ENCODE measurements around the gene GPC5.

Gene GPC5

DNA sequence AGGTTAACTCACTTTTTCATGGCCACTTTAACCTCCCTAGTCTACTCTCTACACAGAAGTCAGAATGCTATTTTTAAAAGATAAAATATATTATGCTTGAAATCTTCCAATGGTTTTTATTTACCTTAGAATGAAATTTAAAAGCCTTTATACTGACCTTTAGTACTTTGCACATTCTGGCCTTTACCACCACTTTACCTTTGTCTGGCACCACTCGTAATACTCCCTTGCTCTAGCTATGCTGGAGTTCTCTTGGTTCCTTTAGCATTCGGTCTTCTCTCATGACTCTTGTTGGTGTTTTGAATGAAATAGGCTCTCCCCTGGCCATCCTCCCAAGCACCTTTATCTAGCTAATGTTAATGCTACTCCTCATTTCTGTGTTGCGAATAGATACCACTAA, 310.8 kb downstream of the GPC5 start:
- Histone ChIP-seq H3K9me3 (ENCODE audit: low read length) (no peaks in the 10 kb centered on the region), H2AFZ (ENCODE audit: low read length) (no peak overlapping the region), H3F3A (ENCODE audit: insufficient read depth, low read length) (no peaks in the 10 kb centered on the region), H3K9ac (ENCODE audit: low read length) (no peak overlapping the region), H3K4me3 (ENCODE audit: low read depth, low read length, poor library complexity, severe bottlenecking) (no peak overlapping the region), H3K9me2 (ENCODE audit: low read depth, low read length) (no peaks in the 10 kb centered on the region), H3K4me1 (ENCODE audit: insufficient read depth, low read length, severe bottlenecking) (no peaks in the 10 kb centered on the region), H3K36me3 (ENCODE audit: insufficient read depth, low read length) (no peaks in the 10 kb centered on the region), H3K27me3 (ENCODE audit: insufficient read depth, low read length) (no peaks in the 10 kb centered on the region), H4K20me1 (ENCODE audit: insufficient read depth, low read length) (no peaks in the 10 kb centered on the region), H3K79me2 (ENCODE audit: insufficient read depth, low read length) (no peaks in the 10 kb centered on the region), H3K4me2 (ENCODE audit: low read length) (no peak overlapping the region), H3K27ac (ENCODE audit: low read depth, low read length, poor library complexity, severe bottlenecking) (no peak overlapping the region)
- no peak for TF ChIP-seq EZH2 (IDR thresholded peaks at IDR 0.05; ENCODE audit: borderline replicate concordance, low read length)
- TF ChIP-seq, protein P1, sequence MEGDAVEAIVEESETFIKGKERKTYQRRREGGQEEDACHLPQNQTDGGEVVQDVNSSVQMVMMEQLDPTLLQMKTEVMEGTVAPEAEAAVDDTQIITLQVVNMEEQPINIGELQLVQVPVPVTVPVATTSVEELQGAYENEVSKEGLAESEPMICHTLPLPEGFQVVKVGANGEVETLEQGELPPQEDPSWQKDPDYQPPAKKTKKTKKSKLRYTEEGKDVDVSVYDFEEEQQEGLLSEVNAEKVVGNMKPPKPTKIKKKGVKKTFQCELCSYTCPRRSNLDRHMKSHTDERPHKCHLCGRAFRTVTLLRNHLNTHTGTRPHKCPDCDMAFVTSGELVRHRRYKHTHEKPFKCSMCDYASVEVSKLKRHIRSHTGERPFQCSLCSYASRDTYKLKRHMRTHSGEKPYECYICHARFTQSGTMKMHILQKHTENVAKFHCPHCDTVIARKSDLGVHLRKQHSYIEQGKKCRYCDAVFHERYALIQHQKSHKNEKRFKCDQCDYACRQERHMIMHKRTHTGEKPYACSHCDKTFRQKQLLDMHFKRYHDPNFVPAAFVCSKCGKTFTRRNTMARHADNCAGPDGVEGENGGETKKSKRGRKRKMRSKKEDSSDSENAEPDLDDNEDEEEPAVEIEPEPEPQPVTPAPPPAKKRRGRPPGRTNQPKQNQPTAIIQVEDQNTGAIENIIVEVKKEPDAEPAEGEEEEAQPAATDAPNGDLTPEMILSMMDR (IDR thresholded peaks at IDR 0.05; ENCODE audit: low read length): no peak

DNA sequence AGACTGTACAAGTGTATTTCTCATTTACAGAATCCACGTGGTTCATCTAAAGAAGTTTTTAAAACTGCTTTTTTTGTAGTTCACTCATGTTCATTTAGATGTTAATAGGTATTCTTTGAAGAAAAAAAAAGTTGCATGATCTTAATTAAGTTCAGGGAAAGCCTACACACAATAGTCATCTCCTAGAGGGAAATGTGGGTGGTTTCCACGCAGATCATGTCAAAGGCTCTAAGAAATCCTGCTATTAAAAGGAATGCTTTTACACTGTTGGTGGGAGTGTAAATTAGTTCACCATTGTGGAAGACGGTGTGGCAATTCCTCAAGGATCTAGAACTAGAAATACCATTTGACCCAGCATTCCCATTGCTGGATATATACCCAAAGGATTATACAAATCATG, 312.3 kb downstream of the GPC5 start:
- Histone ChIP-seq H3K27ac (ENCODE audit: low read depth, low read length, poor library complexity, severe bottlenecking) (no peak overlapping the region), H3K9ac (ENCODE audit: low read length) (no peak overlapping the region), H3K9me2 (ENCODE audit: low read depth, low read length) (no peaks in the 10 kb centered on the region), H3K9me3 (ENCODE audit: low read length) (no peaks in the 10 kb centered on the region), H3K4me1 (ENCODE audit: insufficient read depth, low read length, severe bottlenecking) (no peaks in the 10 kb centered on the region), H3K4me2 (ENCODE audit: low read length) (no peak overlapping the region), H3K4me3 (ENCODE audit: low read depth, low read length, poor library complexity, severe bottlenecking) (no peak overlapping the region), H3F3A (ENCODE audit: insufficient read depth, low read length) (no peaks in the 10 kb centered on the region), H4K20me1 (ENCODE audit: insufficient read depth, low read length) (no peaks in the 10 kb centered on the region), H3K36me3 (ENCODE audit: insufficient read depth, low read length) (no peaks in the 10 kb centered on the region), H3K79me2 (ENCODE audit: insufficient read depth, low read length) (no peaks in the 10 kb centered on the region), H3K27me3 (ENCODE audit: insufficient read depth, low read length) (no peaks in the 10 kb centered on the region), H2AFZ (ENCODE audit: low read length) (no peak overlapping the region)
- TF ChIP-seq, protein P1 (IDR thresholded peaks at IDR 0.05; ENCODE audit: low read length): no peak
- no peak for TF ChIP-seq EZH2 (IDR thresholded peaks at IDR 0.05; ENCODE audit: borderline replicate concordance, low read length)

DNA sequence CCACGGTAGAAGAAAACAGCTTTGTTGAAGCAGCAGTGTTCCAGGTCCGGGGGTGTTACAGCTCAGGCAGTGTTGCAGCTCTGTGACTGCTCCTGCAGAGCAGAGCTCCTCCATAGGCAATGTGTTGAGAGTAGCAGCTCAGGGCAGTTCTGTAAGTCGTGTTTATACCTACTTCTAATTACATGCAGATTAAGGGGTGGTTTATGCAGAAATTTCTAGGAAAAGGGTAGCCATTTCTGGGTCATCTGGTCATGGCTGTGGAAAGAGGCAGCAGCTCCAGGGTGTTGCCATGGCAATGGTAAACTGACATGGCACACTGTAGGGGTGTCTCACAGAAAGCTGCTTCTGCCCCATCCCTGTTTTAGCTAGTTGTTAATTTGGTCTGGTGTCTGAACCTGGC, 316.4 kb downstream of the GPC5 start:
- no peak overlapping the region for H3K27ac ChIP-seq (ENCODE audit: low read depth, low read length, poor library complexity, severe bottlenecking)
- H3K9ac ChIP-seq (ENCODE audit: low read length): no peak overlapping the region
- no peaks in the 10 kb centered on the region for H3K4me1 ChIP-seq (ENCODE audit: insufficient read depth, low read length, severe bottlenecking)
- H3F3A ChIP-seq (ENCODE audit: insufficient read depth, low read length): no peaks in the 10 kb centered on the region
- H3K9me2 ChIP-seq (ENCODE audit: low read depth, low read length): no peaks in the 10 kb centered on the region
- no peak for TF ChIP-seq EZH2 (IDR thresholded peaks at IDR 0.05; ENCODE audit: borderline replicate concordance, low read length)
- TF ChIP-seq, protein P1 (IDR thresholded peaks at IDR 0.05; ENCODE audit: low read length): no peak
- H3K79me2 ChIP-seq (ENCODE audit: insufficient read depth, low read length): no peaks in the 10 kb centered on the region
- no peak overlapping the region for H2AFZ ChIP-seq (ENCODE audit: low read length)
- H3K4me3 ChIP-seq (ENCODE audit: low read depth, low read length, poor library complexity, severe bottlenecking): no peak overlapping the region
- no peaks in the 10 kb centered on the region for H3K27me3 ChIP-seq (ENCODE audit: insufficient read depth, low read length)
- H3K4me2 ChIP-seq (ENCODE audit: low read length): no peak overlapping the region
- H4K20me1 ChIP-seq (ENCODE audit: insufficient read depth, low read length): no peaks in the 10 kb centered on the region
- H3K9me3 ChIP-seq (ENCODE audit: low read length): no peaks in the 10 kb centered on the region
- H3K36me3 ChIP-seq (ENCODE audit: insufficient read depth, low read length): no peaks in the 10 kb centered on the region

All from OCI-LY1 (cell line).